ENCODE data around the gene CCDC122.
A peak's percentile ranks its signal among the peaks of the same experiment; 100 is the strongest.

CCDC122 gene

GRCh38 chr13:43799191-43799590 is 80.3 kb downstream of the CCDC122 start:
- DNase-seq, result no peak

GRCh38 chr13:43797869-43798268 is 81.7 kb downstream of the CCDC122 start:
- no peak for DNase-seq

GRCh38 chr13:43797159-43797558 is 82.4 kb downstream of the CCDC122 start:
- no peak for DNase-seq

- DNase-seq, result no peak
These were observed 85.1 kb downstream of the CCDC122 start for GRCh38 chr13:43794416-43794815.

GRCh38 chr13:43792076-43792881 is 87.3 kb downstream of the CCDC122 start:
- DNase-seq, result no peak

- no peak for DNase-seq
These were observed 91.5 kb downstream of the CCDC122 start for GRCh38 chr13:43787997-43788396.

GRCh38 chr13:43787518-43787891 is 92.0 kb downstream of the CCDC122 start:
- no peak for DNase-seq

GRCh38 chr13:43786766-43787517 is 92.6 kb downstream of the CCDC122 start, which contains the start of gene ENOX1:
Gene ENOX1, minus strand, starts transcription at chr13:43786972.
- peak in 1 of 2 donors; percentile 9 for DNase-seq

- no peak for DNase-seq
These were observed 93.1 kb downstream of the CCDC122 start for GRCh38 chr13:43786472-43786765.

All from CD4-positive, alpha-beta T cell treated with Interferon alpha-2 for 1 hour (primary cell).